HEK293 (cell line): ENCODE measurements around the gene SLC16A10.

Experiments used
- CTCF ChIA-PET: fragments of 350-600 bp; formaldehyde crosslinking; extraction: SDS; loops from one replicate; lab custom pipeline; 2021; ENCODE audit warnings: antibody characterized with exemption; lab: Yijun Ruan, JAX
- POLR2A ChIA-PET: fragments of 300-600 bp; formaldehyde crosslinking; extraction: SDS; loops from one replicate; lab custom pipeline; 2020; ENCODE audit warnings: antibody characterized with exemption, inconsistent platforms; lab: Yijun Ruan, JAX
- H3K27ac ChIP-seq: fragments of 200-500 bp; sonication (Bioruptor generic); 2 replicates; pipeline ENCODE4 v1.5.1; 2014; ENCODE audit warnings: low read depth, low read length, control low read depth, inconsistent platforms; ENCODE audit errors: extremely low read depth
- H3K36me3 ChIP-seq, 2 experiments: fragments of 200-500 bp in 1 of 2; sonication (Bioruptor generic) in 1 of 2; 1 replicate in 1 of 2; 2 replicates in 1 of 2; pipeline ENCODE4 v1.5.1; 2014 to 2017; ENCODE audit warnings: inconsistent platforms in 2 of 2, low read length in 2 of 2; ENCODE audit not compliant: control insufficient read depth in 2 of 2, insufficient read depth in 1 of 2
- H3K4me1 ChIP-seq: fragments of 200-500 bp; sonication (Bioruptor generic); 2 replicates; pipeline ENCODE4 v1.5.1; 2014; ENCODE audit warnings: mild to moderate bottlenecking, low read length, inconsistent platforms; ENCODE audit not compliant: control insufficient read depth, insufficient read depth
- H3K4me3 ChIP-seq: 2 replicates; pipeline ENCODE4 v1.5.1; 2011; ENCODE audit warnings: low read depth, mild to moderate bottlenecking, control low read depth, low read length, moderate library complexity
- H3K9me3 ChIP-seq: fragments of 200-500 bp; sonication (Bioruptor generic); 2 replicates; pipeline ENCODE4 v1.5.1; 2014; ENCODE audit warnings: low read depth, low read length, inconsistent platforms; ENCODE audit not compliant: control insufficient read depth, insufficient read depth
- MZF1 ChIP-seq: fragments of 450-650 bp; formaldehyde crosslinking; IDR thresholded peaks from 2 replicates; pipeline ENCODE4 v1.5.1; 2017; ENCODE audit warnings: missing biosample characterization, missing genetic modification characterization, borderline replicate concordance
- SCRT1 ChIP-seq: fragments of 450-650 bp; formaldehyde crosslinking; IDR thresholded peaks from 2 replicates; pipeline ENCODE4 v1.5.1; 2016; ENCODE audit warnings: missing biosample characterization, missing genetic modification characterization, borderline replicate concordance
- TSHZ1 ChIP-seq: fragments of 450-650 bp; formaldehyde crosslinking; IDR thresholded peaks from 2 replicates; pipeline ENCODE4 v1.5.1; 2016; ENCODE audit warnings: missing biosample characterization, missing genetic modification characterization, borderline replicate concordance
- ZBTB20 ChIP-seq: fragments of 450-650 bp; formaldehyde crosslinking; IDR thresholded peaks from 2 replicates; pipeline ENCODE4 v1.5.1; 2016; ENCODE audit warnings: missing biosample characterization, missing genetic modification characterization
- ZNF10 ChIP-seq: fragments of 450-650 bp; formaldehyde crosslinking; IDR thresholded peaks from 2 replicates; pipeline ENCODE4 v1.5.1; 2017; ENCODE audit warnings: missing biosample characterization, missing genetic modification characterization
- ZNF211 ChIP-seq: fragments of 450-650 bp; formaldehyde crosslinking; IDR thresholded peaks from 2 replicates; pipeline ENCODE4 v1.5.1; 2016; ENCODE audit warnings: low read depth, missing biosample characterization, missing genetic modification characterization
- ZNF280D ChIP-seq: fragments of 450-650 bp; formaldehyde crosslinking; IDR thresholded peaks from 2 replicates; pipeline ENCODE4 v1.5.1; 2016; ENCODE audit warnings: missing biosample characterization, missing genetic modification characterization
- ZNF292 ChIP-seq: fragments of 450-650 bp; formaldehyde crosslinking; IDR thresholded peaks from 2 replicates; pipeline ENCODE4 v1.5.1; 2016; ENCODE audit warnings: low read depth, missing biosample characterization, missing genetic modification characterization, borderline replicate concordance
- ZNF354C ChIP-seq: fragments of 450-650 bp; formaldehyde crosslinking; IDR thresholded peaks from 2 replicates; pipeline ENCODE4 v1.5.1; 2016; ENCODE audit warnings: missing biosample characterization, missing genetic modification characterization, low read depth, borderline replicate concordance
- ZNF518A ChIP-seq: fragments of 450-650 bp; formaldehyde crosslinking; conservative IDR thresholded peaks from 2 replicates; pipeline ENCODE4 v1.5.1; 2016; ENCODE audit warnings: low read depth, missing biosample characterization, missing genetic modification characterization
- ZNF585B ChIP-seq: fragments of 450-650 bp; formaldehyde crosslinking; IDR thresholded peaks from 2 replicates; pipeline ENCODE4 v1.5.1; 2016; ENCODE audit warnings: missing biosample characterization, missing genetic modification characterization
- ZNF658 ChIP-seq: fragments of 450-650 bp; formaldehyde crosslinking; IDR thresholded peaks from 2 replicates; pipeline ENCODE4; 2016; ENCODE audit warnings: missing biosample characterization, missing genetic modification characterization
- ZNF664 ChIP-seq: fragments of 450-650 bp; formaldehyde crosslinking; IDR thresholded peaks from 2 replicates; pipeline ENCODE4 v1.5.1; 2016; ENCODE audit warnings: missing biosample characterization, missing genetic modification characterization
- ZNF792 ChIP-seq: fragments of 450-650 bp; formaldehyde crosslinking; IDR thresholded peaks from 2 replicates; pipeline ENCODE4 v1.5.1; 2016; ENCODE audit warnings: missing biosample characterization, missing genetic modification characterization
- ZSCAN30 ChIP-seq: fragments of 450-650 bp; IDR thresholded peaks from 2 replicates; pipeline ENCODE4 v1.5.1; 2018; ENCODE audit warnings: missing biosample characterization, mild to moderate bottlenecking, missing genetic modification characterization, moderate library complexity
- TF ChIP-seq, protein P1 (sequence below): fragments of 450-650 bp; formaldehyde crosslinking; IDR thresholded peaks from 2 replicates; pipeline ENCODE4 v1.5.1; 2017; ENCODE audit warnings: missing biosample characterization, missing genetic modification characterization

SLC16A10 gene

GRCh38 chr6:111242452-111242851 is 155.1 kb downstream of the SLC16A10 start:
- Histone ChIP-seq H3K36me3 (no peaks in the 10 kb centered on the region), H3K9me3 (no peaks in the 10 kb centered on the region), H3K4me1 (no peaks in the 10 kb centered on the region), H3K4me3 (no peak overlapping the region), H3K27ac (no peak overlapping the region)
- TF ChIP-seq ZNF585B (no peak), ZNF280D (no peak), ZNF518A (tag by site-specific recombination) (no peak), SCRT1 (tag by site-specific recombination) (no peak), ZNF354C (tag by site-specific recombination) (no peak), MZF1 (tag by site-specific recombination) (no peak), TSHZ1 (tag by site-specific recombination) (no peak), ZNF792 (no peak), ZBTB20 (no peak), ZNF10 (no peak), ZSCAN30 (no peak), ZNF658 (tag by site-specific recombination) (no peak), ZNF292 (tag by site-specific recombination) (no peak), ZNF211 (tag by site-specific recombination) (no peak), ZNF664 (no peak)
- TF ChIP-seq, protein P1, sequence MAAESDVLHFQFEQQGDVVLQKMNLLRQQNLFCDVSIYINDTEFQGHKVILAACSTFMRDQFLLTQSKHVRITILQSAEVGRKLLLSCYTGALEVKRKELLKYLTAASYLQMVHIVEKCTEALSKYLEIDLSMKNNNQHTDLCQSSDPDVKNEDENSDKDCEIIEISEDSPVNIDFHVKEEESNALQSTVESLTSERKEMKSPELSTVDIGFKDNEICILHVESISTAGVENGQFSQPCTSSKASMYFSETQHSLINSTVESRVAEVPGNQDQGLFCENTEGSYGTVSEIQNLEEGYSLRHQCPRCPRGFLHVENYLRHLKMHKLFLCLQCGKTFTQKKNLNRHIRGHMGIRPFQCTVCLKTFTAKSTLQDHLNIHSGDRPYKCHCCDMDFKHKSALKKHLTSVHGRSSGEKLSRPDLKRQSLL, result no peak
- ChIA-PET CTCF (interaction anchor here (0.6 to 0.9 kb wide), 2 partner anchors 14 to 849 kb away, joined by 3 to 4 read pairs; no protein-coding TSS in a partner anchor), POLR2A (interaction anchor here (1.2 kb wide), 1 partner anchor 17 kb away, joined by 4 read pairs; a partner anchor contains a TSS)
